A673 (cell line): ENCODE data around the gene SNRPA.

Source experiments
- CTCF ChIP-seq: fragments of 300-800, 200-600 bp; sonication (generic); conservative IDR thresholded peaks from 2 replicates; pipeline ENCODE4 v1.5.1; 2017; ENCODE audit warnings: low read depth, mild to moderate bottlenecking, antibody characterized with exemption, low read length, moderate library complexity, mixed read lengths
- EZH2 ChIP-seq: fragments of 200-600 bp; sonication (generic); IDR thresholded peaks from 2 replicates; pipeline ENCODE4 v1.6.1; 2017; ENCODE audit warnings: borderline replicate concordance, low read depth, mild to moderate bottlenecking, mixed read lengths, antibody characterized with exemption, low read length; ENCODE audit not compliant: poor library complexity, severe bottlenecking

GRCh38 chr19:40740747-40741146 is 10.3 kb upstream of the SNRPA start:
- no peak for TF ChIP-seq CTCF
- no peak for TF ChIP-seq EZH2
